ENCODE measurements around the gene S100A10.

Gene S100A10

GRCh38 chr1:151945725-151946722, 47.6 kb downstream of the S100A10 start:
- Histone ChIP-seq H3K4me1 (ENCODE audit: insufficient read depth, low read length, poor library complexity, severe bottlenecking) (peaks cover 25% of the 10 kb centered on the region), H3F3A (ENCODE audit: low read depth) (no peaks in the 10 kb centered on the region), H3K9ac (ENCODE audit: low read depth, low read length, poor library complexity, severe bottlenecking) (no peak overlapping the region), H3K4me2 (ENCODE audit: low read depth, low read length, poor library complexity, severe bottlenecking) (peak overlapping the region; percentile 28), H3K4me3 (ENCODE audit: low read length, poor library complexity, severe bottlenecking) (peak overlapping the region; percentile 13), H3K9me3 (ENCODE audit: insufficient read depth, low read depth, low read length) (no peaks in the 10 kb centered on the region), H2AFZ (ENCODE audit: low read length) (peak overlapping the region; percentile 37), H3K79me2 (ENCODE audit: insufficient read depth, low read length) (no peaks in the 10 kb centered on the region), H3K9me2 (replicated peaks; ENCODE audit: low read depth, low read length) (no peaks in the 10 kb centered on the region), H3K36me3 (ENCODE audit: insufficient read depth, low read length) (no peaks in the 10 kb centered on the region), H4K20me1 (ENCODE audit: insufficient read depth, low read length, poor library complexity, severe bottlenecking) (no peaks in the 10 kb centered on the region), H3K27me3 (ENCODE audit: insufficient read depth, low read length, poor library complexity, severe bottlenecking) (no peaks in the 10 kb centered on the region)
- TF ChIP-seq EZH2phosphoT487 (IDR thresholded peaks at IDR 0.05; ENCODE audit: borderline replicate concordance) (no peak), CTCF (conservative IDR thresholded peaks at IDR 0.05; ENCODE audit: low read length) (no peak)

GRCh38 chr1:151944857-151945575, 48.6 kb downstream of the S100A10 start:
- Histone ChIP-seq H3K27me3 (ENCODE audit: insufficient read depth, low read length, poor library complexity, severe bottlenecking) (no peaks in the 10 kb centered on the region), H3K9me2 (replicated peaks; ENCODE audit: low read depth, low read length) (no peaks in the 10 kb centered on the region), H3K9me3 (ENCODE audit: insufficient read depth, low read depth, low read length) (no peaks in the 10 kb centered on the region), H4K20me1 (ENCODE audit: insufficient read depth, low read length, poor library complexity, severe bottlenecking) (no peaks in the 10 kb centered on the region), H2AFZ (ENCODE audit: low read length) (peak overlapping the region; percentile 37), H3K4me1 (ENCODE audit: insufficient read depth, low read length, poor library complexity, severe bottlenecking) (peaks cover 25% of the 10 kb centered on the region), H3K4me2 (ENCODE audit: low read depth, low read length, poor library complexity, severe bottlenecking) (peak overlapping the region; percentile 28), H3K79me2 (ENCODE audit: insufficient read depth, low read length) (no peaks in the 10 kb centered on the region), H3K9ac (ENCODE audit: low read depth, low read length, poor library complexity, severe bottlenecking) (no peak overlapping the region), H3K36me3 (ENCODE audit: insufficient read depth, low read length) (no peaks in the 10 kb centered on the region), H3F3A (ENCODE audit: low read depth) (no peaks in the 10 kb centered on the region), H3K4me3 (ENCODE audit: low read length, poor library complexity, severe bottlenecking) (no peak overlapping the region)
- TF ChIP-seq EZH2phosphoT487 (IDR thresholded peaks at IDR 0.05; ENCODE audit: borderline replicate concordance), result no peak
- TF ChIP-seq CTCF (conservative IDR thresholded peaks at IDR 0.05; ENCODE audit: low read length), result no peak

GRCh38 chr1:151944126-151944856, 49.4 kb downstream of the S100A10 start:
- Histone ChIP-seq H4K20me1 (ENCODE audit: insufficient read depth, low read length, poor library complexity, severe bottlenecking) (no peaks in the 10 kb centered on the region), H2AFZ (ENCODE audit: low read length) (peak overlapping the region; percentile 37), H3K9ac (ENCODE audit: low read depth, low read length, poor library complexity, severe bottlenecking) (no peak overlapping the region), H3K4me2 (ENCODE audit: low read depth, low read length, poor library complexity, severe bottlenecking) (no peak overlapping the region), H3F3A (ENCODE audit: low read depth) (no peaks in the 10 kb centered on the region), H3K27me3 (ENCODE audit: insufficient read depth, low read length, poor library complexity, severe bottlenecking) (no peaks in the 10 kb centered on the region), H3K36me3 (ENCODE audit: insufficient read depth, low read length) (no peaks in the 10 kb centered on the region), H3K4me3 (ENCODE audit: low read length, poor library complexity, severe bottlenecking) (no peak overlapping the region), H3K9me2 (replicated peaks; ENCODE audit: low read depth, low read length) (no peaks in the 10 kb centered on the region), H3K4me1 (ENCODE audit: insufficient read depth, low read length, poor library complexity, severe bottlenecking) (peaks cover 25% of the 10 kb centered on the region), H3K9me3 (ENCODE audit: insufficient read depth, low read depth, low read length) (no peaks in the 10 kb centered on the region), H3K79me2 (ENCODE audit: insufficient read depth, low read length) (no peaks in the 10 kb centered on the region)
- TF ChIP-seq EZH2phosphoT487 (IDR thresholded peaks at IDR 0.05; ENCODE audit: borderline replicate concordance), result no peak
- TF ChIP-seq CTCF (conservative IDR thresholded peaks at IDR 0.05; ENCODE audit: low read length), result no peak
